GM18502 (cell line): ENCODE results near the gene DDA1.

Experiments
- ATAC-seq: cut with Tn5 transposase; IDR thresholded peaks from one replicate; pipeline ENCODE4 v1.9.1; 2021; ENCODE audit warnings: mild to moderate bottlenecking; ENCODE audit not compliant: unreplicated experiment, poor library complexity

Gene DDA1

GRCh38 chr19:17327654-17328516, 18.5 kb downstream of the DDA1 start:
- no peak for ATAC-seq

GRCh38 chr19:17328517-17329365, 19.4 kb downstream of the DDA1 start:
- no peak for ATAC-seq

GRCh38 chr19:17329366-17330261, 20.3 kb downstream of the DDA1 start:
- no peak for ATAC-seq

GRCh38 chr19:17330262-17331044, 21.1 kb downstream of the DDA1 start:
- ATAC-seq, result no peak

- no peak for ATAC-seq
Measured at GRCh38 chr19:17331045-17331558, 21.7 kb downstream of the DDA1 start.

- ATAC-seq, result no peak
Measured at GRCh38 chr19:17332360-17332676, 23.0 kb downstream of the DDA1 start.

- ATAC-seq, result no peak
Measured at GRCh38 chr19:17332677-17333581, 23.6 kb downstream of the DDA1 start.

GRCh38 chr19:17333611-17334413, 24.4 kb downstream of the DDA1 start:
- no peak for ATAC-seq

GRCh38 chr19:17334414-17335409, 25.3 kb downstream of the DDA1 start, which contains the start of gene ANO8:
ANO8 (minus strand) TSS chr19:17334855; CDS start chr19:17334670, 185 bp downstream.
- peak; percentile 50 for ATAC-seq

GRCh38 chr19:17335575-17335974, 26.2 kb downstream of the DDA1 start:
- ATAC-seq, result no peak

- ATAC-seq, result peak; percentile 66
Measured at GRCh38 chr19:17336872-17337674, 27.7 kb downstream of the DDA1 start, which contains the start of gene GTPBP3. GTPBP3 (plus strand) TSS chr19:17337553; CDS start chr19:17337612, 59 bp downstream.

GRCh38 chr19:17337675-17338432, 28.5 kb downstream of the DDA1 start:
- ATAC-seq, result no peak

GRCh38 chr19:17338433-17339078, 29.2 kb downstream of the DDA1 start:
- ATAC-seq, result no peak

GRCh38 chr19:17339088-17339741, 29.9 kb downstream of the DDA1 start:
- ATAC-seq, result no peak
